ENCODE data around the gene PHF19.

The PHF19 gene

DNA sequence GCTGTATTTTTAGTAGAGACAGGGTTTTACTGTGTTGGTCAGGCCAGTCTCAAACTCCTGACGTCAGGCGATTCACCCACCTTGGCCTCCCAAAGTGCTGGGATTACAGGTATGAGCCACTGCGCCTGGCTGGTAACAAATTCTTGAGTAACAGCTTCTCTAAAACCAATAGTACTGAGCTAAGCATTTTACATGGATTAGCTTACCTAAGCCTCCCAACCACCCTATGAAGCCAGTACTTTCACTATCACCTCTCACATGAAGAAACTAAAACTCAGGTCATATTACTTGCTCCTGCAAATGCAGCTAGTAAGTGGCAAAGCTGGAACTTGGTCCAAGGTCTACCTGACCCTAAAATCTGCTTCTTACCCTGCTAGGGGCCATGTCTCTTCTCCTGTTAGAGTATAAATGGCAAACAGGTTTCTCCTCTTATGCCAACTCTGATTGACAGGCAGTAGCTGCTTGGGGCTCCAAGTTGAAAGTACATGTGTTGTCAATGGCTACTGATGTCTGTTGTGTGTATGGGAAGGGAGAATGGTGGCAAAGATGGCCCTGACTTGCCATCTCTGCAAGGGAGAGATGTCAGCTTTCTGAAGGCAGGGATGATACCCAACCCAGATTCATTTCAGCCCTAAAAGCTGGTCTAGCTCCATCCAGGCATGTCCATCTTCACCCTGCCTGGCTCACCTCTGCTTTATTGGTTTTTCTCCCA, 4.0 kb downstream of the PHF19 start:
- DNase-seq (ENCODE audit: low read depth) = no peak

DNA sequence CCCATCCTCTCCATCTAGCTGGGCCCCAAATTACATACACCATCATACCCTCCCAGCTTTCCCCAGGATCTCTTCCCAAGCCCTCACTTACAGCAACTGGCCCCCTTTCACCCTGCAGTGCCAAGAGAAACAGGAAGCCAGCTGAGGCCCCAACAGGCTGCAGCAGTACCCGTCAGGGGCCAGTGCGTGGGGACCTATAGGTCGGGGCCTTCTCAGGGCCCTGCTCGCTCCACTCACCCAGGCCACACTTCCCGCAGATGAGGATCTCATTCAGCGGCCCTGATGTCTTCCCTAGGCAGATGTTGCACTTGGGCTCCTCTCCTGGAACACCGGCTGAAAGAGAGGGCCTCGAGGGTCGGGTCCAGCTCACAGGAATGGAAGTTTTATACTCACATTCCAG, 6.8 kb downstream of the PHF19 start:
- no peak for DNase-seq (ENCODE audit: low read depth)

DNA sequence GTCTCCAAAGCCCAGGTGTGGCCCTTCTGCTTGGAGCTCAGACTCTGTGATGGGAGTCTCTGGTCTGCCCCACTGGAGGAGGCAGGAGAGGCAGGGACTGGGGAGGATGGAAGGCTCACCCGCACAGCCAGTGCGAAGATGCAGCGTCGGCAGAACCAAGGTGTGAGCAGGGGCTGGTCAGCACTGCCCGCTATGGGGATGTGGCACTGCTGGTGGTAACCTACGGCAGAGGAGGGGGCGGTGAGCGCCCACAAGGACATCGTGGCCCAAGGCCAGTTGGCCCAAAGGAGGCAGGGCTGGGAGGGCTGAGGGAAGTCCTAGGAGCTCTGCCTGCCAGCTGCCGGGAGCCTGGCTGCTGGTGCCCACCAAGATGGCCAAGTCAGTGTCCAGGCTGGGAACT, 7.3 kb downstream of the PHF19 start:
- no peak for DNase-seq (ENCODE audit: low read depth)

DNA sequence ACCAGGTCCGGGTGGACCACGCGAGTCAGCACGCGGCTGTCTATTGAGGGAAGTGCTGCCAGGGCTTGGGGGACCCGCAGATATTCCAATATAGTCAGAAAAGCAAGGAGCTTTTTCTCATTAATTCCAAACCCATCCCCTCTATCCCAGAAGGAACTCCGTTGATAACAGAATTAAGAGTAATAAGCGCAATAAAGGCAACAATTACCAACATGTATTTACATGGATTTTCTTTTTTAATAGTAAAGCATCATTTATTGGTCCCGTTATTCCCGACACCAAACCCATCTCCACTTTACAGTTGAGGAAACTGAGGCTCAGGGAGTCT, 7.7 kb downstream of the PHF19 start:
- no peak for DNase-seq (ENCODE audit: low read depth)

DNA sequence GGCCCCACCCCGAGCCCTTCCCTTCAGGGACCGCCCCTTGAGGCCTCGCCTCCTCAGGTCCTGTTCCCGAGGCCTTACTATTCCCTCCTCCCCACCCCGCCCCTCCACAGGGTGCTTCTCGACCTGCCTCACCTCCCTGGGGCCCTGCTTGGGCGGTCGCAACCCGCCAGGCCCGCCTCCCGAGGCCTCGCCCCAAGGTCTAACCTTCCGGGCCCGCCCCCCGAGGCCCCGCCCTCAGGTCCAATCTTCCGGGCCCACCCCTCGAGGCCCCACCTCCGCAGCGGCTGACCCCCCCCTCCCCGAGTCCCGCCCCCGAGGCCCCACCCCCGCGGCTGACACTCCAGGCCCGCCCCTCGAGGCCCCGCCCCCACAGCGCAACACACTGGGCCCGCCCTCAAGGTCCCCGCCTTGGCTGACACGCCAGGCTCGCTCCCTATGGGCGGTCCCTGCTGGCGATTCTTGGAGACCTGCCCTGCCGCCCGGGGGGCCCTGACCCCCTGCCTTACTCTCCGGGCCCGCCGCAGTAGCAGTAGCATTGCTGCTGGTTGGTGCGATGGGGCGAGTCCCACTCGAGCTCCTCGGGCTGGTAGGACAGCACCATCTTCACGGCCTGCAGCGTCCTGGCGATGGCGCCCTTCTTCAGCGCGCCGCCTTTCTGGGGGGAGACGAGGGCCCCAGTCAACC, 8.2 kb downstream of the PHF19 start:
- DNase-seq (ENCODE audit: low read depth) = peak; percentile 67

DNA sequence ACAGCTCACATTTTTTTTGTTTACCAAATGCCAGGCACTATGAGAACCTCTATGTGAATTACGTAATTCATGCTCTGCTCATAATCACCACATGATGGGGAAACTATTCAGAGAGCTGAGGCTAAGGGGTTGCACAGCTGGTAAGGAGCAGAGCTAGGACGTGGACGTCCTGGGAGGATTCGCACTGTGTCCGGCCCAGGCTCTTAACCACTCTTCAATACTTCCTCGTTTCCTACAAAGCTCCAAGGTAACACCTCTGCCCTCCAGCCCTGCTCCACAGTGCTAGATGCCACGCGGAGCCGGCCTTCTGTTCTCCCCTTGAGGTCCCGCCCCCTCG, 8.7 kb downstream of the PHF19 start:
- DNase-seq (ENCODE audit: low read depth) = peak; percentile 65

DNA sequence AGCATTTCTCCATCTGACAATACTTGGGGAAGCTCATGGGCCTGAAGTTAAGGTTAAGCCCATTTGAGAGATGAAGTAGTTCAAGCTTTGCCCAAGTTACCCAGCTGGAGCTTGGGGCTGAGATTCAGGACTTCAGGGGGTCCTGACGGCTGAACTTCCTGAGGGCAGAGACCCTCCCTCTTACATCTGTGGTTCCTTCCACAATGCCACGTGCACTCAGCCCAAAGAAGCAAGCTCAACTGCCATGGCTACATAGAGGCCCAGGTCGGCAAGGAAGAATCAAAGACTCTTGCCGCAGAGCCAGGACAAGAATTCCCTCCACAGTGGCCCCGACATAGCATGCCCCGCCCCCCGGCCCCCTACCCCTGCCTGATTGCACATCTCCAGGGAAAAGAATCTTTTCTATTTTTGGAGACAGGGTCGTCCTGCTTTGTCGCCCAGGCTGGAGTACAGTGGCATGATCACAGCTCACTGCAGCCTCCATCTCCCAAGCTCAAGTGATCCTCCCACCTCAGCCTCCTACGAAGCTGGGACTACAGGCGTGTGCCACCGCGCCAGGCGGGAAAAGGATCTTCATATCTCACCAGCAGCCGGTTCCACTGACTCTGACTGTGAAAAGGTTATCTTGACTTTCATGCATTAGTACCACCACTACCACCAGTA, 9.2 kb downstream of the PHF19 start:
- no peak for DNase-seq (ENCODE audit: low read depth)

DNA sequence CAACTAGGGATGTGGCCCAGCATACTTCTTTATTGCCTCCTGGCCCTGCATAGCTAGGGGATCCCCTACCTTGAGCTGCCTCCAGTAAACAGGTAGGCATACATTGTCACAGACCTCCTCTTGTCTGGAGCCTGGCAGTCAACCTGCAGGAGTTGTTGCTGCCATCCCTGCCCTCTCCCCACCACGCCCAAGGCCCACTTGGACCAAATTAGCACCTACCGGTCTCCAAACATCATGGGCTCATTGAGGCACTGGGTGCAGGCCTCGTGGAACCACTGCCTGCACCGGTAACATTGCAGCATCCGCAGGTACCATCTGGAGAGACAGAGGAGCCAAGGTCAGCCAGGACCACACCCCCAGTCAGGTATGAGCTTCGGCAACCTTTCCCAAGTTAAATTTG, 10.3 kb downstream of the PHF19 start:
- DNase-seq (ENCODE audit: low read depth) = no peak

DNA sequence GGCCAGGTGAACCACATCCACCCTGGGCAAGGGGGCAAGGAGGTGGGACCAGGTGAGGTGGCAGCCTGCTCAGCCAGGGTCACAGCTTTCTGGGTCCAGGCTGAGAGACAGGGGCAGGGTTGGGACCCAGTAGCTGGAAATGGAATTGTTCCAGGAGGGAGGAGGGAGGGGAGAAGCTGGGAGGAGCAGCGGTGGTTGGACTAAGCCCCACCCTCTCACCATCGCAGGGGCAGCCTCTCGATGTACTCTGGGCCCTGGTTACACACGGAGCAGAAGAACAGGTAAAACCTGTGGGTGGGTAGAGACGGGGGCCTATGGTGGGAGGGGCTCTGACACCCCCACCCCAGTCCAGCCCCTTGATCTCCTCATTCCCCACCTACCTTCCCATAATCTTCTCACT, 11.2 kb downstream of the PHF19 start:
- no peak for DNase-seq (ENCODE audit: low read depth)

DNA sequence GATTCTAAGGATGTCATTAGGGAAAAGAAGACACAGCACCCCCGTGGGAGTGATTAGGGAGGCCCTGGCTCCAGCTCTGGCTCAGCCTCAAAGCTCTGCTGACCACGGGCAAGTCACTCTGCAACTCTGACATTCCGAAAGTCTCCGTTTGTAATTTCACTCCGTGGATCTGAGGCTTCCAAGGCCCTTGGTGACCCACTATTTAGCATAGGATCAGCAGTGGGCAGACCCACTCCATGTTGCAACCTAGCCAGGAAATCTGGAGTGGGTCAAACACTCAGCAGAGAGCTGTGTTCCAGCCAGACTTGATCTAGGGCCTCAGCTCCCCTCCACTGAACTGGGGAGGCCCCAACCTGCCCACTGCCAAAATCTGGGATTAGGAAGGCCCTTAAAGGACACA, 11.8 kb downstream of the PHF19 start:
- no peak for DNase-seq (ENCODE audit: low read depth)

DNA sequence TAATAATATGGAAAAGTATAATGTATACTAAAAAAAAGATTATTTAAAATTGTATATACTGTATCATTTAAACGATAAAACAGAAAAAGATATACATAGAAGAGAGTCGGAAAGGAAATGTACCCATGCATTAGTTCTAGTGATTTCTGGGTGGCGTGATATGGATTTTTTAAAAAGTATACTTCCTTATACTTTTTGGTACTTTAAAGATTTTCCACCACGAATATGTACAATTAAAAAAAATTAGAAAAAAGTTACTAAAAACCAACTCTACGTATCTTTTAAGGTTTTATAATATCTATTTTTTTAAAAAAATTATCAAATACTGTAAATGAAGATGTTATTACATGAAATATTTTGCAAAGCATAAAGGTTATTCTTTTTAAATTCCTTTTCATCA, 12.3 kb downstream of the PHF19 start:
- no peak for DNase-seq (ENCODE audit: low read depth)

DNA sequence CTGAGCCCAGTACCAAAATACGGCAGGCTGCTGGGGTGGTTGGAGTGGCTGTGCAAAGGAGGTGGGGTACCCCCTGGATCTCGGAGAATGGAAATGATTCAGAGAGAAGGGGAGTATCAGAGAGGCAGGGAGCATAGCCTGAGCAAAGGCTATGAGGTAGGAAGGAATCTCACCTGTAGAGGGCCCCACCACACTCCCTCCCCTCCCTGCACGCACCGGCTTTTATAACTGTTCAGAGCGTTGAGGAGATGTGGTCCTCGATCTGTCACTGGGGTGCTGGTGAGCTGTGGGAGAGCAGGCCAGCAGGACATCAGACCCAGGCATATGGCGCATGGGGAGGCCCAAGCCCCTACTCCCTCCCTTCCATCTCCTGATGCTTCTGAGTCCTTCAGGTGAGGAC, 13.2 kb downstream of the PHF19 start:
- DNase-seq (ENCODE audit: low read depth) = no peak

DNA sequence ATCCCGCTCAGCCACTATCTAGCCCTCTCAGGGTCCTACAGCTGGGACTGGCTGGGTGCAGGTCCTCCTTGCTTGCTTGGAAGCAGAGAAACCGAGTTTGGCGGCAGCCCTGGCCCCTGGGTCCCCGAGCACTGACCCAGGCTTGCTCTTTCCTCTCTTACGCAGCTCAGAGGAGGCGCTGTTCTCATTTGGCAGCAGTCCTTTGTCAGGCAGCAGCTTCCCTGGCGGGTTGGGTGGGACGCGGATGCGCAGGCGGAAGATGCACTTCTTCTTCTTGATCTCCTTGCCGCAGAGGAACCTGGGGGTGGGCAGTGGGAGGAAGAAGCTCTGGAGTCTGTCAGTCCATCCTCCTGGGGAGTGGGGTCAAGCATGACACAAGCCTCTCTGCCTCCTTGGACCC, 14.5 kb downstream of the PHF19 start:
- no peak for DNase-seq (ENCODE audit: low read depth)

DNA sequence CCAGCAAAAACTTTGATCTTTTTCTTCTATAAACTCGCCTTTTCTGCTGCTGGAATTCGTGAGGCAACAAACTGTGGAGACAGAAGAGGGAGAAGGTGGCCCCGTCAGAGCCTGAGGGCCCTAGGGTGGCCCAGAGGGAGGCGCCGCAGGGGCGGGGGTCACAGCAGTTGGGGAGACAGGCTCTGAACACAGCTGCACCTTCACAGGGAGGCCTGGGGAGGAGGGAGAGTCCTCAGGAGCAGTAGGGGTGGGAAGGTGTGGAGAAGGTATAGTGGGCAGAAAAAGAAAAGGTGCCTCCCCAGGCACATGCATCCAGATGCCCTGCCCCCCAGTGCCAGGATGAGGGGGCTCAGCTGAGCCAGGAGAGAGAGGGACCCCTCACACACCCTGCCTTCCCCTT, 15.1 kb downstream of the PHF19 start:
- DNase-seq (ENCODE audit: low read depth) = no peak

DNA sequence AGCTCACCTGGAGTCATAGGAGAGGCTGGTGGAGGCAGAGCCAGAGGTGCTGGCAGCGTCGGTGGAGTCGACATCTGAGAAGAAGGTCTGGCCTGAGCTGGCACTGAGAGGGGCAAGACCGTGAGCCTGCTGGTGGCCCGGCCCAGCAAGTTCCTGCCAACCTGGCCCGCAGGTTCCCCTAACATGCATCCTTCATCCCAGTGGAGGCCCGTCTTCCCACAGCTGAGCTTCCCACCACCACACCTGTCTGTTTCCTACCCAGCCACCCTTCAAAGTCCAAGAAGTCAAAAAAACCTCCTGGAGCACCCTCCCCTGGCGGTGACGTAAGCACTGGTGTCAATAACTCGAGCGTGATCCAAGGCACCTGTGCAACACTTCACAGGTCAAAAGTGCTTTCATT, 16.9 kb downstream of the PHF19 start:
- no peak for DNase-seq (ENCODE audit: low read depth)

DNA sequence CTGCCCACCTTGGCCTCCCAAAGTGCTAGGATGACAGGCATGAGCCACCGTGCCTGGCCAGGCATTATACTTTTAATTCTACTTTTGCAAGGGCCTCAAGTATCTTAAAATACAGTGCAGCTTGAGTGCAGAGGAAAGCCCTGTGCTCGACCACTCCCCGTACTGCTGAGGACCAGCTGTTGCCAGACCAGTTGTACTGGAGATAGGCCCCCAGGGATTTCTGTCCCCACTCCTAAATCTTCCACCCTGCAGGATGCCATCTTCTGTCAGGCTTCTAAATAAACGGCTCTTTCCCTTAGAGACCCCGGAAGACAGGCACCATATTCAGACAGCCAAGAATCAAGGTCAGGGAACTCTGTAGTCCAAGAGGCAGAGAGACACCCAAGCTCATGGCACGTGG, 17.6 kb downstream of the PHF19 start:
- DNase-seq (ENCODE audit: low read depth) = no peak

DNA sequence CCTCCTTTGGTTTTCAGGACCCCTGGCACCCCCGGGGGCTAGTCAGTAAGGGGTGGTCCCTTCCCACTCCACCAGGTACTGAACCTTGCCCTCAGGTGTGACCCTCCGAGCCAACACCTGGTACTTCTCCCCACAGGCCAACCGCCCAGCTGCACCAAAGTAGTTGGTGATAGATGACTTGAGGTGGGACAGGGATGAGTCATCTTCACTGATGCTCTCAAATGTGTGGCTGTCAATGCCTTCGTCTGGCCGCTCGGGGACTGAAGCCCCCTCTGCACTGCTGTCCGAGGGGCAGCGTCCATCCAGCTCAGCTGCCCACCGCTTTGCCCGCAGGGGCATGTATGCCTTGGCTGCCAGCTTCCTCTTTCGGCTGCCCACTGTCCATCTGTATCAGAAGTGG, 19.1 kb downstream of the PHF19 start:
- DNase-seq (ENCODE audit: low read depth) = no peak

DNA sequence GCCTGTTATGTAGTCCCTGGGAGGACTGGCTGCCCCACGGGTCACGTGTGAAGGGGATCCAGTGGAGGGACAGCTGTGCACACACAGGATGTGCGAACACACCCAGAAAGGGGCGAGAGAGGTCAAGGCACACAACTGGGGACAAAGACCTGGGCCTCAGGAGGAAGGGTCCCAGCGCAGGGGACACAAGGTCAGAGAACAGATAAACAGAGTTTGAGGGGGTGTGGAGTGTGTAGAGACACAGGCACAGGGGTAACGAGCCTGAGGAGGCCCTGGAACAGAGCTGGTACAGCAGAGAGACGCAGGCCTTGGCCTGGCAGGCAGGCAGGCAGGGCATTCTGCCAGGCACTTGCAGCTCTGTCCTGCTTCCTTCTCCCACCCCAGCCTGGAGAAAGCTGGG, 19.5 kb downstream of the PHF19 start:
- DNase-seq (ENCODE audit: low read depth) = no peak

DNA sequence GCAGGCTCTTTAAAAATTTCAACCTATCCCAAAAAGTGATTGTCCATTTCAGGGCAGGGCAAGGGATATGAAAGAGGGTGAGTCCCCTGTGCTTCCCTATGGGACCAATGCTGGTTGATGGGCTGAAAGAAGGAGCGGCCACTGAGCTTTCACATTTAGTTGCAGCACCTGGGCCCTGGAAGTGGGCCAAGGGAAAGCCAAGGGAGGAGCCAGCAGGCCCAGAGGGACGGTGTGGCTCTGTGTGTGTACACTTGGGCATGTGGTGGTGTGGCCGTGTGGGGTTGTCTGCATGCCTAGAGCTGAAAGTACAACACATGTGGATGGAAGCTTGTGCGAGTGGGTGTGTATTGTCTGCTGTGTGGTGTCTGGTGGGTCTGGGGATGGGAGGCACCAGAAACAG, 20.3 kb downstream of the PHF19 start:
- DNase-seq (ENCODE audit: low read depth) = no peak

DNA sequence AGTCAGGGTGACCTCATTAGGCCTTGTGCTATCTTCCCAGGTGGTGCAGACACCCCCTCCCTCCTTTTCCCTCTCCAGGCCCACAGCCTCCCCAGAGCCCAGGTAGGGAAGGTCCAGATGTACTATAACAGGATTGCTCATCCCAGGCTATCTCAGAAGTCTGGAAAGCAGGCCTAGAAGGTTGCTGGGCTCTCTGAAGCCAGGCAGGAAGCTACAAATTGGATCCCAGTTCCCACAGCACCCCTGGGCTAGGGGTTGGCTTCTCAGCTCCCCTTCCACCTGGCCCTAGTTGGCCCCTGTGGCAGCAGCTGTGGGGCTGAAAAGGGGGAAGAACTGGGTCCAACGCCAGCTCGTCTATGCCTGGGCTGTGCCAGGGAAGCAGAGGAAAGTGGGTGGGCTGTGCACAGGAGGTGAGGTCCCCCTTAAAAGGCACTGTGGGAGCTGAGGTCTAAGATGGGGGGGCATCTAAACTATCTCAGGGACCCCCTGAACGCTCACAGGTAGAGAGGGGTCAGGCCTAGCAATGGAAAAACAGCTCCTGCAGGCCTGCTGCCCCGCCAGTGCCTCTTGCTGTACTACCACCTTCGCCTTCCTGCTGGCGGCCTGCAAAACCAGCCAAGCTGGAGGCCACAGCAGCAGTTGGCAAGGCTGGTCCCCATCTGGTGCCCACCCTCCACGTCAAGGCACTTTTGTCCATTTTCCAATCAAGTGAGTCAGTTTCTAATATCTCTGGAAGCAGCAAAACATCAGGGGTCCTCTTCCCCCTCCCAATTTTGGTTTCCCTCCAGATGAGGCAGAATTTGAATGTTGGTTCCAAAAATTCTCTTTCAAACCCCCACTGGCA, 20.9 kb downstream of the PHF19 start:
- DNase-seq (ENCODE audit: low read depth) = no peak

DNA sequence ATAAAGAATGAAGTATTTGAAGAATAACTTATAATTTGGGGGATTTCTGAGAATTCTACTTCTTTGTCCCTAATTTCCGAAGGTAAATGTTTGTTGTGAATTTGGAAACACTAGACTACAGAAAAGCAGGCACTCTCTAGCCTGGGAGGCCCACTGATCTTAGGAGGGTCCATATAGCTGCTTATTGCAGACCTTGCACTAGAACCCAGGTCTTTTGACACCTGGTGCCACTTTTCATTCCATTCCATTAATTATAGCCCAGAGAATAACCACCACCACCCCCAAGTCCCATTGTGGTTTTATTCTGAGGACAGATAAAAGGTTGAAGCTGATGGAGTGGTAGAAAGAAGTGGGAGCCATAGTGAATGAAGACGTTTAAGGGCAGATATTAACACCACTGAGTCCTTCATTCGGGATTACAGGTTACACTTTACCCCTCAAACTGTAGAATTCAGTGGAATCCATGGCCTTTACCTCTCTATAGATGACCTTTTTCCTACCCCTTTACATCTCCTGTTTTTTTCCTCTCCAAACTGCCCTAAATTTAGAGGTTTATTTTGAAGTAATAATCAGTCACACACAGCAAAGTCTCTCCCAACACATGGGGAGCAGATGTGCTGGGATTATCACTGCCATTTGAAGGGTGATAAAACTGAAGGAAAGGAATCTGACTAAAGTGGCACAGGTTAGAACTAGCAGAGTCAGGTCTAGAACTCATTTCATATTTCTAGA, 22.2 kb downstream of the PHF19 start:
- DNase-seq (ENCODE audit: low read depth) = no peak

DNA sequence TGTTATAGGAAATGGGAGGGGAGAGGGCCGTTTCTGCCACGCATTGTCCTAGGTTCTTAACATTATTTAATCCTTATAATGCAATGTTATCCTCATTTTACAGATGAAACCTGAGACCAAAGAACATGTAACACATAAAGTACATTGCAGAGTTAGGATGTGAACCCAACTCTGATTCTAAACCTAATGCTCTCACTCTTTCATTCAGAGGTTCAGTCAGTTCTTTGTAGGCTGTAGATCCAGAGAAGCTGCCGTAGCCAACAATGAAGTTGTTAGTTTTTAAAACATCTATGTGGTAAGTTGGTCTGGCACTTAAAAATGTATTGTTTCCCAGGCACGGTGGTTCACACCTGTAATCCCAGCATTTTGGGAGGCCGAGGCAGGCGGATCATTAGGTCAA, 23.8 kb downstream of the PHF19 start:
- no peak for DNase-seq (ENCODE audit: low read depth)

All from GM04503 (cell line).